NCI-H226 (cell line): ENCODE data around the gene SRSF3.
"Not testable (repeated sequence)": the region's sequence is repeated elsewhere in the genome, so short reads cannot be mapped to it uniquely, and the experiment has no call there.

Source experiments
- DNase-seq: peaks from one replicate; pipeline ENCODE4 v3.0.0-alpha.2; 2015

Gene SRSF3

GRCh38 chr6:36605560-36606391, 11.6 kb downstream of the SRSF3 start:
- no peak for DNase-seq

DNA sequence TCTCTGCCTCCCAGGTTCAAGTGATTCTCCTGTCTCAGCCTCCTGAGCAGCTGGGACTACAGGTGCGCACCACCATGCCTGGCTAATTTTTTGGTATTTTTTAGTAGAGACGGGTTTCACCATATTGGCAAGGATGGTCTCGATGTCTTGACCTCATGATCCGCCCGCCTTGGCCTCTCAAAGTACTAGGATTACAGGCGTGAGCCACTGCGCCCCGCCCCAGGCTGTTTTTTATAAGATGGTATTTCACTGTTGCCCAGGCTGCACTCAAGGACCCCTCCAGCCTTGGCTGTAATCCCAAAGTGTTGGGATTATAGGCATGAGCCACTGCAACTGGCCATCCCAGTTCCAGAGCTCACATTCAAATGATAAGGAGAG, 13.1 kb downstream of the SRSF3 start:
- DNase-seq = not testable (repeated sequence)

- no peak for DNase-seq
Measured at GRCh38 chr6:36607683-36608386, 13.7 kb downstream of the SRSF3 start.

DNA sequence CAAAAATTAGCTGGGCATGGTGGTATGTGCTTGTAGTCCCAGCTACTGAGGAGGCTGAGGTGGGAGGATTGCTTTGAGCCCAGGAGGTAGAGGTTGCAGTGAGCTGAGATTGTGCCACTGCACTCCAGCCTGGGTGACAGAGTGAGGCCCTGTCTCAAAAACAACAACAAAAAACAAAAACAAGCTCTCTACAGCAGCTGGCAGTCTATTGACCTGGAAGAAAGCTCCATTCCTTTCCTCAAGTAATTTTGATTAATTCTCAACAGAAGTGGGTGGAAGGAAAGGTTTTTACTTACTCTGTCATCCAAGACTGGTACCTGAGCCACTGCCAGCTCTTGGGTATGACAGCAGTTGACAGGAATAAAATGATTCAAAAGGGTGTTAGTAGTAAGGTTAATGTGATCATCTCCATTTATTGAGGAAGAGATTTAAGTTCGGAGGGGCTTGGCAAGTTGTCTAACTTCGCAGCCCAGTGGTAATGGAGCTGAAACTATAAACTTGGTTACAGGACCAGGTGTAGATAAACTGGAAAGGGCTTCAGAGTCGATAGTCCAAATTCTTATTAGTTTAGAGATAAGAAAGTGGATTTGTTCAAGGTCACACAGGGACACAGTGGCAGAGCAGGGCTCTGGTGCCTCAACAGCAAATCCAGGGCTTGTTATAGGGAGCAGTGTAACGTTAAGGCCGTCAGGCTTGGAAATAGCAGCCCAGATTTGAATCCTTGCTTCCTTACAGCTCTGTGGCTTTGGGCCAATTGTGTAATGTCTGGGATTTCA, 14.8 kb downstream of the SRSF3 start:
- no peak for DNase-seq

DNA sequence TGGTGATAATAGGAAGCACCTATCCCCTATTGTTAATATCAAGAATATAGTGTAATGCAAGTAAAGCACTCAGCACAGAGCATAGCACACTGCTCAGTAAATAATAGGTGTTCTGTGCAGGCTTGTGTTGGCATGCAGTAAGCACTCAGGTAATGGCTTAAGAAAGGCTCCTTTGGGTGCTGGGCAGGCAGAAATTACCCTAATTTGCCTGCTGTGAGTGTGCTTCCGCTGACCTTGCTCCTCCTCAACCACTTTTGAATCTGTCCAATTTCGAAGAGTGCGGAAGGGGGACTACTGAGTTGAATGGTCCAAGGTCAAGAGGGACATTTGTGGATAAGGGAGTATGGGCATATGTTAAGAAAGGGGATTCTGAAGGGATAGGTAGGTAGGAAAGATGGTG, 15.4 kb downstream of the SRSF3 start:
- no peak for DNase-seq

GRCh38 chr6:36610041-36610955, 16.1 kb downstream of the SRSF3 start:
- no peak for DNase-seq

- no peak for DNase-seq
Measured at GRCh38 chr6:36610956-36611336, 16.8 kb downstream of the SRSF3 start.

DNA sequence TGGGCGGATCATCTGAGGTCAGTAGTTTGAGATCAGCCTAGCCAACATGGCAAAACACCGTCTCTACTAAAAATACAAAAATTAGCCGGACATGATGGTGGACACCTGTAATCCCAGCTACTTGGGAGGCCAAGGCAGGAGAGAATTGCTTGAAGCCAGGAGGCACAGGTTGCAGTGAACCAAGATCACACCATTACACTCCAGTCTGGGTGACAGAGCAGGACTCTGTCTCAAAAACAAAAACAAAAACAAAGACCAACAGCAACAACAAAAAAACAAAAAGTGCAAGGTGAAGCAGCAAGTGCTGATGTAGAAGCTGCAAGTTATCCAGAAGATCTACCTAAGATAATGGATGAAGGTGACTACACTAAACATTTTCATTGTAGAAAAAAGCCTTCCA, 17.5 kb downstream of the SRSF3 start:
- DNase-seq = not testable (repeated sequence)

GRCh38 chr6:36612101-36612625, 18.0 kb downstream of the SRSF3 start:
- DNase-seq = no peak

GRCh38 chr6:36613200-36613995, 19.2 kb downstream of the SRSF3 start:
- no peak for DNase-seq

- peak; percentile 25 for DNase-seq
Measured at GRCh38 chr6:36615018-36615761, 21.0 kb downstream of the SRSF3 start.

DNA sequence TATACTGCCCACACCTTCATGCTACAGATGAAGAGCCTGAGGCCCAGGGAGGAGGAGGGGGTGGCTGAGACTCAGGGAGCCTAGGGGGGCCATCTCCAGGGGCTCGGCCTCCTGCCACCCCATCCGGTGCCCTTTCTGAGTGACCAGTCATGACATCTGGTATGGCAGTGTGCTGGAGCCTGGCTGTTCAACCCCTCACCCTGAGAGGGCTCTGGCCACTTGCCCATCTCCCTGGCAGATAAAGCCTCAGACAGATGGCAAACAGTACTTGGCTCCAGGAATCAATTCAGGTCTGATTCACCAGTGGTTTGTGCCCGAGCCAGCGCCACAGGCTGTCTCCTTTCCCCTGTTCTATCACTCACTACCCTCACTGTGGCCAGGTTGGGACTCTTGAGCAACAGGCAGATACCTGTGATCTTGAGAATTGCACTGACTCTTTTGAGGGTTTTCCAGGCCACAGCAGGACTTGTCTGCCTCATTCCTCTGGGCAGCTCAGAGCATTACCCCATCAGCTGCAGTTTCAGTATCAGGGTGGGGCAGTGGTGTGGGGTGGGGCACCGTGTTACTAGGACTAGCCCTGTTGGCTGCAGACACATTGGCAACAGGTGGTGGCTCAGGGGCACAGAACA, 22.8 kb downstream of the SRSF3 start:
- DNase-seq = peak; percentile 65

DNA sequence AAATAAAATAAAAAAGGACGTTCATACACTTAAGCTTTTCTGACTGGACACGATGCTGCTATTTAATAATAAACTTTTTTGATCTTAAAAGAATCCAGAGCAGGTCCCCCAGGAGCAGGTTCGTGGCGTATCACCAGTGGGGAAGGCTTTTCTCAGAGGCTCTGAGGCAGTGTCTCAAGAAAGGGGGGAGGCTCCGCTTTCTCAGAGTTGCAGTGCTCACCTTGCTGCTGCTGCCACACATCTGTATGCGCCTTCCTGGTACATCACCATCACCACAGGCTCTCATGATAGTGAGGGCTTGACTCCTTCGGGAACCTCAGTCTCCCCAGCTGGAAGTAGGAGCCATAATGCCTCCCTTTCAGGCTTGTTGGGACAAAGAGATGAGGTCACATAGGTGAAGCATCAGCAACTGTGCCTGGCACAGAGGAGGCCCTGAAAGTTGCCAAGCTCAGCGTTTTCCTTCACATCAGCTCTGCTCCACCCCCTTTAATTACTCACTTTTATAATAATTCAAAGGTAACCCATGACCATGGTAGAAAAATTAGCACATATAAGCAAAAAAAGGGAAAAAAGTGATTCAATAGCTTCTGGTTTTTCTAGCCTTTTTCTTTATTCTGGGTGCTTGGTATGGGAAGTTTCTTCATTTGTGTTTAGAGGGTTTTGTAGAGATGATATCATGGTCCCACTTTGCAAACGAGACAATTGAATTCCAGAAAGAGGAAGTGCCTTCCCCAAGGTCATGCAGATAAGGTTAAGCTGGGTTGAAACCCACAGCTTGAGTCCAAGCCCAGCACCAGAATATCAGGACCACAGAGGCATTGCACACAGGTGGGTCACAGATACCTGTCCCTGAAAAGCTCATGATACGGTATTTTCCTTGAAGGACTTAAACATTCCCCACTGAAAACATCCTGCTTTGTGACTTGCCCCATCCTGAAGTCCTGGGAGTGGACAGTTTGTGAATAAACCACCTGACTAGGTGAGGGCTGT, 24.5 kb downstream of the SRSF3 start:
- DNase-seq = no peak

DNA sequence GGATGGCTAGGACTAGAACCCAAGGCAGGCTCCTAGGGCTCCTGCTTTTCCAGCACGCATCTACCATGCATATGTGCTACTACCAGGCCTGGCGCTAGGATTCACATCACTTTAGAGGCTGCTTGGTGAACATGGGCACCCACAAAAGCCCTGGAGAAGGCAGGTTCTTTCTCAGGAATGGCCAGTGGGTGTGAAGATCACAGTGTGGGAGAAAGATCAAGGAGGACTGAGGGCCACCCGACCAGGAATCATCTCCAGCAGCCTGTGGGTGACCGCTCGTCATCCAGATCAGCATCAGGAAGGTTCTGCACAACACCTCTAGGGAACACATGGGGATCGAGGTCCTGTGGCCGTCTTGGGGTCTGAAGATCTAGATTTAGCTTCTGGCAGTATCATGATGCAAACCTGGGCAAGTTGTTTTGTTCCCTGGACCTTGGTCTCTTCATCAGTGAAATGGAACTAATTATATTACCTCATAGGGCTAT, 27.3 kb downstream of the SRSF3 start:
- DNase-seq = no peak

DNA sequence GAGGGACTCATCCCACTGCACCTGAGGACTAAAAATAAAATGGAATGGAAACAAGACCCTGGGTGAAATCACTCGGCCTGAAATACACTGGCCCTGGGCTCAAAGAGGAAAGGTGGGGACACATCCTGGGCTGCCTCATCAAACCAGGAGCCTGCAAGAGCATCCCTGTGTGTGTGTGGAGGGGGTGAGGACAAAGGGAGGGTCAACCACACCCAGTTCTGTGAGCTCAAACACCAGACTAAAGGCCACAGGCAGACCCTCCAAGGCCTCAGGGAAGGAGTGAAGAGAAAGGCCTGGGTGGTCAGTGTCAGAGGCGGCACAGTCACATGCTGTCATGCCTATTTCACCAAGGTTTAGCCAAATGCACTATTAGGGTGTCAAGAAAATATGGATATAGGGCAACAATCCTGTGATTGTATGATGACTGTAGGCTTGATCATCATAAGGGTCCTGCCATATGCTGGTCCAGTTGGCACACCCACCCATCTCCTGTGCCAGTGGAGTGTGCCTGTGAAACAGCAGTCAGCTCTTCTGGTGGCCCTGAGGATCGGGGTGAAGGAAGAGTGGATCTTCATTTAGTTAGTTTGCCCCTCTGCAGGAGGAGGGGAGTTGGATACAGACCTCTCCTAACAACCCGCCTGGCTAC, 28.9 kb downstream of the SRSF3 start:
- DNase-seq = no peak

DNA sequence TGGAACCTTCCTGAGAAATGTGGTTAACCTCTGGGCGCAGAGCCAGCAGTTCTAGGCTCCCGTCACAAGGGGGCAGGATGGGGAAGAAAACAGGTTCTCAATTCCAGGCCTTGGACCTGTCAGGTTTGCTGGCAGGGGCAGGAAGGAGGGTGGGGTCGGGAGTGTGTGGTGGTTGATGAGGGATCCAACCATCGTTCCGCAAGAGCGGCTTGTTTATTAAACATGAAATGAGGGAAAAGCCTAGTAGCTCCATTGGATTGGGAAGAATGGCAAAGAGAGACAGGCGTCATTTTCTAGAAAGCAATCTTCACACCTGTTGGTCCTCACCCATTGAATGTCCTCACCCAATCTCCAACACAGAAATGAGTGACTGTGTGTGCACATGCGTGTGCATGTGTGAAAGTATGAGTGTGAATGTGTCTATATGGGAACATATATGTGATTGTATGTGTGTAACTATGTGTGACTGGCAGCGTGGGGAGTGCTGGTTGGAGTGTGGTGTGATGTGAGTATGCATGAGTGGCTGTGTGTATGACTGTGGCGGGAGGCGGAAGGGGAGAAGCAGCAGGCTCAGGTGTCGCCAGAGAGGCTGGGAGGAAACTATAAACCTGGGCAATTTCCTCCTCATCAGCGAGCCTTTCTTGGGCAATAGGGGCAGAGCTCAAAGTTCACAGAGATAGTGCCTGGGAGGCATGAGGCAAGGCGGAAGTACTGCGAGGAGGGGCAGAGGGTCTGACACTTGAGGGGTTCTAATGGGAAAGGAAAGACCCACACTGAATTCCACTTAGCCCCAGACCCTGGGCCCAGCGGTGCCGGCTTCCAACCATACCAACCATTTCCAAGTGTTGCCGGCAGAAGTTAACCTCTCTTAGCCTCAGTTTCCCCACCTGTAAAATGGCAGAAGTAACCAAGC, 29.6 kb downstream of the SRSF3 start:
- peak; percentile 74 for DNase-seq
